Keratinocyte (primary cell): ENCODE data around the gene SYNPO2L. TPM values are rescaled to one million over a fixed set of nuclear protein-coding genes. Genes with fewer than 3 reads are reported as not detected.

Experiments
- DNase-seq: peaks from one replicate; pipeline ENCODE4 v3.0.0-alpha.2; 2011; ENCODE audit warnings: low read depth, missing footprints, low spot score
- FAIRE-seq: peaks from 2 replicates; lab custom pipeline; 2011; peaks lifted over from hg19 to GRCh38; lab: Jason Lieb, UNC
- H2AFZ ChIP-seq: 2 replicates; pipeline ENCODE4 v1.6.0; 2012; ENCODE audit warnings: low read length, control low read depth, inconsistent platforms; ENCODE audit not compliant: control insufficient read depth
- H3K27ac ChIP-seq: 2 replicates; pipeline ENCODE4 v1.5.1; 2011; ENCODE audit warnings: low read length; ENCODE audit not compliant: control insufficient read depth, insufficient read depth
- H3K27me3 ChIP-seq: 3 replicates; pipeline ENCODE4 v1.6.0; 2011; ENCODE audit warnings: low read length; ENCODE audit not compliant: control insufficient read depth, insufficient read depth; ENCODE audit errors: extremely low read depth
- H3K36me3 ChIP-seq, 2 experiments: 2 replicates in 1 of 2; 3 replicates in 1 of 2; pipeline ENCODE4 v1.5.1; 2011; ENCODE audit warnings: low read length in 2 of 2, mild to moderate bottlenecking in 1 of 2; ENCODE audit not compliant: control insufficient read depth in 2 of 2, insufficient read depth in 2 of 2; ENCODE audit errors: extremely low read depth in 1 of 2
- H3K4me1 ChIP-seq: 3 replicates; pipeline ENCODE4 v1.5.1; 2011; ENCODE audit warnings: low read length; ENCODE audit not compliant: control insufficient read depth, insufficient read depth; ENCODE audit errors: extremely low read depth
- H3K4me2 ChIP-seq: 3 replicates; pipeline ENCODE4 v1.6.0; 2011; ENCODE audit warnings: low read depth, low read length; ENCODE audit not compliant: control insufficient read depth, insufficient read depth; ENCODE audit errors: extremely low read depth
- H3K4me3 ChIP-seq, 3 experiments: fragments of 200-600 bp in 1 of 3; sonication (generic) in 1 of 3; 2 replicates in 2 of 3; 3 replicates in 1 of 3; pipeline ENCODE4 v1.5.1; 2011 to 2016; ENCODE audit warnings: low read length in 3 of 3, mild to moderate bottlenecking in 3 of 3, control low read depth in 2 of 3, inconsistent platforms in 1 of 3, low read depth in 1 of 3, mixed read lengths in 1 of 3, mixed run types in 1 of 3, moderate library complexity in 1 of 3; ENCODE audit not compliant: control insufficient read depth in 2 of 3, insufficient read depth in 2 of 3; ENCODE audit errors: extremely low read depth in 1 of 3
- H3K79me2 ChIP-seq: 2 replicates; pipeline ENCODE4 v1.6.0; 2012; ENCODE audit warnings: low read length; ENCODE audit not compliant: control insufficient read depth, insufficient read depth
- H3K9ac ChIP-seq: 3 replicates; pipeline ENCODE4 v1.6.0; 2011; ENCODE audit warnings: low read length; ENCODE audit not compliant: control insufficient read depth, insufficient read depth; ENCODE audit errors: extremely low read depth
- H3K9me1 ChIP-seq: 3 replicates; pipeline ENCODE4 v1.6.0; 2011; ENCODE audit warnings: low read length; ENCODE audit not compliant: control insufficient read depth, insufficient read depth; ENCODE audit errors: extremely low read depth
- H3K9me3 ChIP-seq: 2 replicates; pipeline ENCODE4 v1.5.1; 2012; ENCODE audit warnings: low read depth, low read length; ENCODE audit not compliant: control insufficient read depth
- H4K20me1 ChIP-seq: 3 replicates; pipeline ENCODE4 v1.6.0; 2011; ENCODE audit warnings: low read length; ENCODE audit not compliant: control insufficient read depth, insufficient read depth; ENCODE audit errors: extremely low read depth
- CTCF ChIP-seq, 3 experiments: IDR thresholded peaks in 1 of 3; conservative IDR thresholded peaks in 1 of 3; optimal IDR thresholded peaks in 1 of 3; 2 replicates in 2 of 3; 3 replicates in 1 of 3; pipeline versions ENCODE3 to v1.5.1; 2011; ENCODE audit warnings: low read length in 3 of 3, mild to moderate bottlenecking in 3 of 3, moderate library complexity in 2 of 3, control low read depth in 1 of 3, inconsistent platforms in 1 of 3; ENCODE audit not compliant: insufficient read depth in 2 of 3; ENCODE audit errors: extremely low read depth in 1 of 3
- EZH2 ChIP-seq: IDR thresholded peaks from one replicate; pipeline ENCODE4 v1.6.1; 2012; ENCODE audit warnings: inconsistent platforms, mild to moderate bottlenecking, low read length, moderate library complexity
- dilution Hi-C: fragments of 300-500 bp; cut with MboI; formaldehyde crosslinking; loops from one replicate; pipeline ENCODE4 v1.7.0; 2020; ENCODE audit warnings: low sequenced_read_pairs; ENCODE audit not compliant: extremely low pct_ligation_motif_present
- polyA plus RNA-seq, 5 experiments: library from polyadenylated mRNA; depleted of rRNA in 3 of 5; stranded (reverse) in 3 of 5; stranded (forward) in 1 of 5; unstranded in 1 of 5; fragments of >200 nt; gene quantifications; 1 replicate in 1 of 5; 2 replicates in 3 of 5; 3 replicates in 1 of 5; pipeline versions ENCODE4 v1.2.1 to v1.2.3, GENCODE V29; 2011 to 2012; ENCODE audit warnings: missing spikeins in 2 of 5, low read depth in 1 of 5, low replicate concordance in 1 of 5

The SYNPO2L gene
- polyA plus RNA-seq, 1 donor (not counting 4 experiments of a cell fraction or from before 2014, with no cell fraction given), result not detected

GRCh38 chr10:73648975-73649829, 6.6 kb downstream of the SYNPO2L start:
- H2AFZ ChIP-seq, result no peak overlapping the region
- no peak overlapping the region for H3K4me3 ChIP-seq
- TF ChIP-seq EZH2 (no peak), CTCF (optimal IDR thresholded peaks at IDR 0.05 in 1 of 3, IDR thresholded peaks at IDR 0.05 in 1 of 3, conservative IDR thresholded peaks at IDR 0.05 in 1 of 3; ENCODE audit: extremely low read depth in 1 of 3, insufficient read depth in 2 of 3, low read length in 3 of 3) (no peak)
- no peaks in the 10 kb centered on the region for H3K9me3 ChIP-seq
- no peak overlapping the region for H3K9ac ChIP-seq
- no peak for FAIRE-seq
- H3K36me3 ChIP-seq, result no peaks in the 10 kb centered on the region
- H3K79me2 ChIP-seq, result no peaks in the 10 kb centered on the region
- H4K20me1 ChIP-seq, result no peaks in the 10 kb centered on the region
- DNase-seq, result no peak
- dilution Hi-C loops, result no loop called here
- H3K27ac ChIP-seq, result no peak overlapping the region
- H3K4me1 ChIP-seq, result peaks cover 8% of the 10 kb centered on the region
- H3K4me2 ChIP-seq, result no peak overlapping the region
- H3K27me3 ChIP-seq, result no peaks in the 10 kb centered on the region
- no peaks in the 10 kb centered on the region for H3K9me1 ChIP-seq

- H3K27ac ChIP-seq, result no peak overlapping the region
- peaks cover 8% of the 10 kb centered on the region for H3K4me1 ChIP-seq
- H2AFZ ChIP-seq, result peak overlapping the region; percentile 84
- FAIRE-seq, result no peak
- DNase-seq, result no peak
- peak overlapping the region; percentile 23 to 63 (median 57) for H3K4me3 ChIP-seq
- no peaks in the 10 kb centered on the region for H4K20me1 ChIP-seq
- peak overlapping the region; percentile 74 for H3K4me2 ChIP-seq
- dilution Hi-C loops, result no loop called here
- no peaks in the 10 kb centered on the region for H3K27me3 ChIP-seq
- TF ChIP-seq CTCF (optimal IDR thresholded peaks at IDR 0.05 in 1 of 3, IDR thresholded peaks at IDR 0.05 in 1 of 3, conservative IDR thresholded peaks at IDR 0.05 in 1 of 3; ENCODE audit: extremely low read depth in 1 of 3, insufficient read depth in 2 of 3, low read length in 3 of 3) (no peak), EZH2 (no peak)
- H3K9ac ChIP-seq, result peak overlapping the region; percentile 52
- H3K79me2 ChIP-seq, result no peaks in the 10 kb centered on the region
- H3K9me1 ChIP-seq, result no peaks in the 10 kb centered on the region
- no peaks in the 10 kb centered on the region for H3K9me3 ChIP-seq
- H3K36me3 ChIP-seq, result no peaks in the 10 kb centered on the region
These were observed 7.8 kb downstream of the SYNPO2L start for GRCh38 chr10:73647875-73648651.
